Glutamatergic neuron (in vitro differentiated cells): Measurements from ENCODE around the gene ACTL9. TPM values are rescaled to one million over a fixed set of nuclear protein-coding genes. Genes with fewer than 3 reads are reported as not detected.
"Not testable (repeated sequence)": the region's sequence is repeated elsewhere in the genome, so short reads cannot be mapped to it uniquely, and the experiment has no call there.

Experiments used
- DNase-seq: peaks from one replicate; pipeline ENCODE4 v3.0.0; 2022
- H3K27ac Mint-ChIP-seq: one replicate; pipeline ENCODE4 v1.8.0; 2020; ENCODE audit warnings: mild to moderate bottlenecking, mixed read lengths, inconsistent platforms; ENCODE audit not compliant: unreplicated experiment
- H3K27me3 Mint-ChIP-seq: one replicate; pipeline ENCODE4 v1.8.0; 2020; ENCODE audit warnings: mild to moderate bottlenecking, moderate library complexity, mixed read lengths, inconsistent platforms; ENCODE audit not compliant: unreplicated experiment
- H3K36me3 Mint-ChIP-seq: one replicate; pipeline ENCODE4 v1.8.0; 2020; ENCODE audit warnings: mild to moderate bottlenecking, mixed read lengths, inconsistent platforms; ENCODE audit not compliant: unreplicated experiment
- H3K4me1 Mint-ChIP-seq: one replicate; pipeline ENCODE4 v1.8.0; 2020; ENCODE audit warnings: mild to moderate bottlenecking, low read depth, mixed read lengths, inconsistent platforms; ENCODE audit not compliant: unreplicated experiment
- H3K4me3 Mint-ChIP-seq: one replicate; pipeline ENCODE4 v1.8.0; 2020; ENCODE audit warnings: mild to moderate bottlenecking, mixed read lengths, inconsistent platforms; ENCODE audit not compliant: unreplicated experiment
- H3K9me3 Mint-ChIP-seq: one replicate; pipeline ENCODE4 v1.8.0; 2020; ENCODE audit warnings: mild to moderate bottlenecking, moderate library complexity, mixed read lengths, inconsistent platforms; ENCODE audit not compliant: unreplicated experiment
- long read RNA-seq: library from polyadenylated mRNA; unstranded; transcript quantifications from one replicate; pipeline ENCODE4 v2.0.0, GENCODE V29; 2020; ENCODE audit not compliant: unreplicated experiment
- total RNA-seq: library from RNA; stranded (reverse); fragmentation: NEBNext Ultra II Directional; extraction: Animal tissue kit (Norgen Biotek cat#: 25700); gene quantifications from one replicate; pipeline ENCODE4 v1.2.1, GENCODE V29; 2021; ENCODE audit not compliant: unreplicated experiment
- TF ChIP-seq, protein P1 (sequence below): fragments of 200-600 bp; sonication (generic); IDR thresholded peaks from one replicate; pipeline ENCODE4 v1.5.0; 2021; ENCODE audit not compliant: partially characterized antibody, unreplicated experiment

Gene ACTL9, protein sequence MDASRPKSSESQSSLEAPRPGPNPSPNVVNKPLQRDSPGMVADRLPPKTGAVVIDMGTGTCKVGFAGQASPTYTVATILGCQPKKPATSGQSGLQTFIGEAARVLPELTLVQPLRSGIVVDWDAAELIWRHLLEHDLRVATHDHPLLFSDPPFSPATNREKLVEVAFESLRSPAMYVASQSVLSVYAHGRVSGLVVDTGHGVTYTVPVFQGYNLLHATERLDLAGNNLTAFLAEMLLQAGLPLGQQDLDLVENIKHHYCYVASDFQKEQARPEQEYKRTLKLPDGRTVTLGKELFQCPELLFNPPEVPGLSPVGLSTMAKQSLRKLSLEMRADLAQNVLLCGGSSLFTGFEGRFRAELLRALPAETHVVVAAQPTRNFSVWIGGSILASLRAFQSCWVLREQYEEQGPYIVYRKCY
- total RNA-seq, result not detected
- long read RNA-seq, result 0 reads

DNA sequence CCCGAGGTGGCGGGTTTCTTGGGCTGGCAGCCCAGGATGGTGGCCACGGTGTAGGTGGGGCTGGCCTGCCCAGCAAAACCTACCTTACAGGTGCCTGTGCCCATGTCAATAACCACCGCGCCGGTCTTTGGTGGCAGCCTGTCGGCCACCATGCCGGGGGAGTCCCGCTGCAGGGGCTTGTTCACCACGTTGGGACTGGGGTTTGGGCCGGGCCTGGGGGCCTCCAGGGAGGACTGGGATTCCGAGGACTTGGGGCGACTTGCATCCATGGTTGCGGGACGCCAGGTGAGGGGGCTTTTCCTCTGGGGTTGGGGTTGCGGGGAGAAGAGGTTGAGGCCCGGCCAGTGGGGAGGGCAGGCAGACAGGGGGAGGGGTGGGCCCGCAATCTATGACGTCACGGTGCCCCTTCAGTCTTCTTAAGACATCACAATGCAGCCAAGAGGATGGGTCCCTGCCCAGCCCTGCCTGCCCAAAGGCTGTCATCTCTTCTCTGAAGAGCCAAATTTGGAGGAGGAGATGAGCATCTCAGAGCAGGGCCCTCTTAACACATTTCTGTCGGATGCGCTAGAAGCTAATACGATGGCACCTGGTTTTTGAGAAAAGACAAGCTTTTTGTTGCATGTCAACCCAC is at the start of gene ACTL9:
Gene ACTL9 (minus strand): TSS at position 363 of the 631 bp plus-strand sequence. CDS start 94 bp downstream, at position 269.
- TF ChIP-seq, protein P1, sequence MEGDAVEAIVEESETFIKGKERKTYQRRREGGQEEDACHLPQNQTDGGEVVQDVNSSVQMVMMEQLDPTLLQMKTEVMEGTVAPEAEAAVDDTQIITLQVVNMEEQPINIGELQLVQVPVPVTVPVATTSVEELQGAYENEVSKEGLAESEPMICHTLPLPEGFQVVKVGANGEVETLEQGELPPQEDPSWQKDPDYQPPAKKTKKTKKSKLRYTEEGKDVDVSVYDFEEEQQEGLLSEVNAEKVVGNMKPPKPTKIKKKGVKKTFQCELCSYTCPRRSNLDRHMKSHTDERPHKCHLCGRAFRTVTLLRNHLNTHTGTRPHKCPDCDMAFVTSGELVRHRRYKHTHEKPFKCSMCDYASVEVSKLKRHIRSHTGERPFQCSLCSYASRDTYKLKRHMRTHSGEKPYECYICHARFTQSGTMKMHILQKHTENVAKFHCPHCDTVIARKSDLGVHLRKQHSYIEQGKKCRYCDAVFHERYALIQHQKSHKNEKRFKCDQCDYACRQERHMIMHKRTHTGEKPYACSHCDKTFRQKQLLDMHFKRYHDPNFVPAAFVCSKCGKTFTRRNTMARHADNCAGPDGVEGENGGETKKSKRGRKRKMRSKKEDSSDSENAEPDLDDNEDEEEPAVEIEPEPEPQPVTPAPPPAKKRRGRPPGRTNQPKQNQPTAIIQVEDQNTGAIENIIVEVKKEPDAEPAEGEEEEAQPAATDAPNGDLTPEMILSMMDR, result no peak
- H3K4me1 Mint-ChIP-seq, result no peaks in the 10 kb centered on the region
- H3K4me3 Mint-ChIP-seq, result no peak within 1 kb of the TSS
- H3K36me3 Mint-ChIP-seq, result no peaks in the 10 kb centered on the region
- peaks cover 5% of the 10 kb centered on the region for H3K27me3 Mint-ChIP-seq
- H3K9me3 Mint-ChIP-seq, result peaks cover 2% of the 10 kb centered on the region
- DNase-seq, result no peak
- H3K27ac Mint-ChIP-seq, result no peak within 1 kb of the TSS

GRCh38 chr19:8739291-8740065 is 40.9 kb upstream of the ACTL9 start:
- not testable (repeated sequence) for H3K4me3 Mint-ChIP-seq, H3K27me3 Mint-ChIP-seq, H3K9me3 Mint-ChIP-seq, H3K4me1 Mint-ChIP-seq, H3K27ac Mint-ChIP-seq, H3K36me3 Mint-ChIP-seq
- DNase-seq, result peak; percentile 14

DNA sequence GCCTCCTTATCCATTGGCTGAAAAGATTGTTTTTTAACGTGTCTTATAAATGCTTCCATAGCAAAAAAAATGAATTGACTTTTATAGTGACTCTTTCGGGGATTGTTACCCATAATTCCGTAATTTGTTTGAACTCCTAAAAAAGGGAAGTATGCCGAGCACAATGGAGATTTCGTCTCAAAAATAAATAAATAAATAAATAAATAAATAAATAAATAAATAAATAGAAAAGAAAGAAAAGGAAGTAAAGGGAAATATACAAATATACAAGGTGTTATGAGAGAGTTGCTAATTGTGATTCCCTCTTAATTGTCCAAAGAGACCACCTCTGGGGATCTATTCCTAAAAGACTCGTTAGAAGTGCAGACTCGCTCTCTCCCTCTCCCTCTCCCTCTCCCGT is 39.8 kb upstream of the ACTL9 start:
- H3K4me1 Mint-ChIP-seq, result no peaks in the 10 kb centered on the region
- H3K36me3 Mint-ChIP-seq, result no peaks in the 10 kb centered on the region
- no peak for DNase-seq
- H3K27ac Mint-ChIP-seq, result no peak overlapping the region
- H3K4me3 Mint-ChIP-seq, result no peak overlapping the region
- H3K27me3 Mint-ChIP-seq, result no peaks in the 10 kb centered on the region
- peaks cover 9% of the 10 kb centered on the region for H3K9me3 Mint-ChIP-seq
- TF ChIP-seq, protein P1, result no peak

DNA sequence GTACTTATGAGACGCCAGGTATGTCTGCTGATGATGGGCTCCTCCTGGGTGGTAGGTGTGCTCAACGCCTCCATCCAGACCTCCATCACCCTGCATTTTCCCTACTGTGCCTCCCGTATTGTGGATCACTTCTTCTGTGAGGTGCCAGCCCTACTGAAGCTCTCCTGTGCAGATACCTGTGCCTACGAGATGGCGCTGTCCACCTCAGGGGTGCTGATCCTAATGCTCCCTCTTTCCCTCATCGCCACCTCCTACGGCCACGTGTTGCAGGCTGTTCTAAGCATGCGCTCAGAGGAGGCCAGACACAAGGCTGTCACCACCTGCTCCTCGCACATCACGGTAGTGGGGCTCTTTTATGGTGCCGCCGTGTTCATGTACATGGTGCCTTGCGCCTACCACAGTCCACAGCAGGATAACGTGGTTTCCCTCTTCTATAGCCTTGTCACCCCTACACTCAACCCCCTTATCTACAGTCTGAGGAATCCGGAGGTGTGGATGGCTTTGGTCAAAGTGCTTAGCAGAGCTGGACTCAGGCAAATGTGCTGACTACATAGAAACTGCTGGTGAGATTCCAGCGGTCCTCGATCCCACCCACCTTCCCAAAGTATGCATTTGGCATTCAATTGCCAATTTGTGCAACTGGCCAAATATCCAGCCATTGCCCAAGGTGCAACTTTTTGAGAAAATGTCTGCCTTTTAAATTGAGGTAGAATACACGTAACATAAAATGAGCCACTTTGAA is 33.0 kb upstream of the ACTL9 start:
- Mint-ChIP-seq H3K27ac (no peak overlapping the region), H3K9me3 (peaks cover 26% of the 10 kb centered on the region), H3K4me1 (no peaks in the 10 kb centered on the region), H3K36me3 (no peaks in the 10 kb centered on the region), H3K4me3 (no peak overlapping the region), H3K27me3 (peaks cover 2% of the 10 kb centered on the region)
- TF ChIP-seq, protein P1, result no peak
- no peak for DNase-seq

- Mint-ChIP-seq H3K4me3 (no peak overlapping the region), H3K4me1 (no peaks in the 10 kb centered on the region), H3K9me3 (peaks cover 20% of the 10 kb centered on the region), H3K27ac (no peak overlapping the region), H3K27me3 (no peaks in the 10 kb centered on the region), H3K36me3 (peaks cover 8% of the 10 kb centered on the region)
- DNase-seq, result no peak
- TF ChIP-seq, protein P1, result no peak
These were observed 25.7 kb upstream of the ACTL9 start for GRCh38 chr19:8724276-8724675.
